Body of pancreas (tissue), 4 donors: ENCODE data around the gene TMCC2. TPM values are rescaled to one million over a fixed set of nuclear protein-coding genes. Genes with fewer than 3 reads are reported as not detected.

ENCODE experiments used
- ATAC-seq: fragments of 150-250 bp; one replicate; pipeline ENCODE4 v1.9.1; 2016
- DNase-seq, 4 donors: peaks; one replicate each; pipeline ENCODE4 v3.0.0-alpha.2; 2019
- H3K27ac ChIP-seq, 4 donors: fragments of 200-600 bp; sonication (generic); 1 replicate in 3 of 4; 2 replicates in 1 of 4; pipeline versions ENCODE4 v1.5.1 to v1.6.1; 2016 to 2019; ENCODE audit warnings: mild to moderate bottlenecking in 1 of 4, mixed read lengths in 1 of 4, moderate library complexity in 1 of 4
- H3K27me3 ChIP-seq, 2 donors: fragments of 200-600 bp; sonication (generic); one replicate each; pipeline ENCODE4 v1.6.0; 2016; ENCODE audit warnings: mild to moderate bottlenecking in 1 of 2
- H3K36me3 ChIP-seq, 2 donors: fragments of 200-600 bp; sonication (generic); replicated peaks in 1 of 2; 2 replicates each; pipeline ENCODE4 v1.5.1; 2016; ENCODE audit warnings: low read depth in 2 of 2; ENCODE audit not compliant: insufficient read depth in 1 of 2
- H3K4me1 ChIP-seq: fragments of 200-600 bp; sonication (generic); one replicate; pipeline ENCODE4 v1.6.0; 2016
- H3K4me3 ChIP-seq, 2 donors: fragments of 200-600 bp; sonication (generic); 1 replicate in 1 of 2; 2 replicates in 1 of 2; pipeline ENCODE4 v1.5.1; 2016 to 2019
- H3K9me3 ChIP-seq, 3 donors: fragments of 200-600 bp; sonication (generic); 1 replicate in 2 of 3; 2 replicates in 1 of 3; pipeline ENCODE4 v1.5.1; 2016
- POLR2A ChIP-seq, 3 donors: fragments of 450-650 bp; IDR thresholded peaks; one replicate each; pipeline ENCODE4 v1.6.1; 2016; ENCODE audit warnings: antibody characterized with exemption in 3 of 3, mild to moderate bottlenecking in 2 of 3
- WGBS, 2 donors: methylation state at CpG; one replicate each; pipeline ENCODE4 v1.1.5; 2017; 5-methylcytosine and 5-hydroxymethylcytosine counted together
- intact Hi-C: fragments of 100-400 bp; cut with DNase I; formaldehyde crosslinking; loops from one replicate; pipeline ENCODE4 v1.15.1; 2023
- total RNA-seq, 2 donors: library from RNA; depleted of rRNA; stranded (reverse); fragments of >200 nt; gene quantifications; one replicate each; pipeline ENCODE4 v1.1.0, GENCODE V29; 2016
- TF ChIP-seq, protein P1 (sequence below), 7 experiments: fragments of 450-650 bp in 4 of 7; fragments of 200-600 bp in 3 of 7; sonication (generic) in 3 of 7; IDR thresholded peaks; one replicate each; pipeline ENCODE4 v1.5.1; 2016 to 2019; ENCODE audit warnings: antibody characterized with exemption in 7 of 7

Gene TMCC2
- total RNA-seq, 2 donors from 2014 or later: 1.3 to 1.6 TPM

DNA sequence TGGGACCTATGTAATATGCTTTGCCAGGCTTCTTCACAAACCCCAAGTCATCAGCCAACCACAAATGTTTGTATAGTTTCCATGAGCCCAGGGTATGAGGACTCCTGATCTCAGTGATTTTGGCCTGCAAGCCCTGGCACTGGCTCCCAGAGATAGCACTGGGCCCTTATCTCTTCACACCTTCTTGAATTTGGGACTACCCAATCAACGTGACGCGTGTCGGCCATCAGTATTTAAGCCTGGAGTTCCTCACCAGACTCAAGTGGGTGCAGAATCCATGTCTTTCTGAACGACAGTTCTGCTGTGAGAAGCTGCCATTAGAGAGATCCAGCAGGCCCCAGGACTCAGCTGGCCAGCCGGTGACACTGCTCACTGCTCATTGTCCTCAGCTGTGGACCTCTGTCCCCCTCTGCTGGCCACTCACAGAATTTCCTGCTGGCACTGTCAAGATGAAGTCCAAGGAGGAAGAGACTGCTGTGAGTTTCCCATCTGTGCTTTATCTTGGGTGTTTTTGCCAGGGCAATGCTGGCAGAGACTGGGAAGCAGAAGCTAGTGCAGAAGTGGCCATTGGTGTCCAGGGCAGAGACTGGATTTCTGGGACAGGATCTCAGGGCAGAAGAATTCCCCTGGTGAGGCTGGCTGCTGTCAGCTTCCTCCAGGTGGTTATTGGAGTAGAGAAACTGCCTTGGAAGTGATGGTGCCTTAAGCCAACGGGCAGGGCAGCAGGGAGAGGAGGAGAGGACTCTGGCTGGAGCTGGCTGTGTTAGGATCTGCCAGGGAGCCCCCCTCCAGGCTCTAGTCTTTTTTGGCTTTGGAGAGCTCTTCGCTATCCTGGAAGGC, 28.4 kb downstream of the TMCC2 start:
- intact Hi-C loops: loop anchor here (5.0 kb wide), 1 partner anchor 274 kb away; no protein-coding TSS in a partner anchor

DNA sequence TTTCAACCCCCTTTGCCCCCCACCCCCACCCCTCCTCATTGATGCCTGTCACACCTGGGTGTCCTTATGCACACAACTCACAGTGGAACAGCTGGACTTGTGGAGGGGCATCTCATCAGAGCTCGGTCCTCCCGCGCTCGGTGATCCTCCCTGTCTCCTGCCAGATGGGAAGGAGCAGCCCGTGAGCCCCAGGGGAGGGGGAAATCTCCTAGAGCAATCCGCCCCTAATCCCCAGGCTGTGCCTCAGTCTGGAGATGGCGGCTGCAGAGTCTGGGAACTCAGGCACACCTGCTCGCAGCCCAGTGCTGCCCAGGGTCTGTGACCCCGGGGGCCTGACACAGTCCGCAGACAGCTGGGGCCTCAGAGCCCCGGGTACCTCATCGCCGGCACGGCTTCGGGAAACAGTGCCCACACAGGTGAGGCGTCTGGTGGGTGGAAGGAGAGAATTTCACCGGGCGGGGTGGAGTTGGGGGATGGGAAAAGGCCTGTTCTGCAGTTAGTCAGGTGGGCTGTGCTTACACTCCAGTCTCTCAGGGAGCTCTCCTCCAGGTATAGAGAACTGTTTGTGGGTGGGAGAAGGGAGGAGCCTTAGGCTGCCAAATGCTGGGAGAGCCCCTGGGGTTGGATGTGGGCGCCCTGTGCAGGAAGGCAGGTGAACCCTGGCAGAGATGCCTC, 29.3 kb downstream of the TMCC2 start:
- TF ChIP-seq POLR2A (IDR thresholded peaks at IDR 0.05): no peak
- TF ChIP-seq, protein P1, sequence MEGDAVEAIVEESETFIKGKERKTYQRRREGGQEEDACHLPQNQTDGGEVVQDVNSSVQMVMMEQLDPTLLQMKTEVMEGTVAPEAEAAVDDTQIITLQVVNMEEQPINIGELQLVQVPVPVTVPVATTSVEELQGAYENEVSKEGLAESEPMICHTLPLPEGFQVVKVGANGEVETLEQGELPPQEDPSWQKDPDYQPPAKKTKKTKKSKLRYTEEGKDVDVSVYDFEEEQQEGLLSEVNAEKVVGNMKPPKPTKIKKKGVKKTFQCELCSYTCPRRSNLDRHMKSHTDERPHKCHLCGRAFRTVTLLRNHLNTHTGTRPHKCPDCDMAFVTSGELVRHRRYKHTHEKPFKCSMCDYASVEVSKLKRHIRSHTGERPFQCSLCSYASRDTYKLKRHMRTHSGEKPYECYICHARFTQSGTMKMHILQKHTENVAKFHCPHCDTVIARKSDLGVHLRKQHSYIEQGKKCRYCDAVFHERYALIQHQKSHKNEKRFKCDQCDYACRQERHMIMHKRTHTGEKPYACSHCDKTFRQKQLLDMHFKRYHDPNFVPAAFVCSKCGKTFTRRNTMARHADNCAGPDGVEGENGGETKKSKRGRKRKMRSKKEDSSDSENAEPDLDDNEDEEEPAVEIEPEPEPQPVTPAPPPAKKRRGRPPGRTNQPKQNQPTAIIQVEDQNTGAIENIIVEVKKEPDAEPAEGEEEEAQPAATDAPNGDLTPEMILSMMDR (IDR thresholded peaks at IDR 0.05): no peak
- 81 to 83% methylated on average over 10 to 19 of the region's 19 CpGs for WGBS, 2 donors
- Histone ChIP-seq H3K9me3 (no peaks in the 10 kb centered on the region), H3K36me3 (no peaks in the 10 kb centered on the region), H3K4me1 (no peaks in the 10 kb centered on the region), H3K27me3 (no peaks in the 10 kb centered on the region), H3K27ac (no peak overlapping the region), H3K4me3 (no peak overlapping the region)
- intact Hi-C loops: loop anchor here (5.0 kb wide), 1 partner anchor 275 kb away; no protein-coding TSS in a partner anchor
- no peak for ATAC-seq
- no peak for DNase-seq

More for the DNA sequence above, 28.4 kb downstream of the TMCC2 start:
- H3K27ac ChIP-seq: no peak overlapping the region
- DNase-seq (peak; percentile 94 to 97 (median 94)), ATAC-seq (peak; percentile 99)
- no peaks in the 10 kb centered on the region for H3K4me1 ChIP-seq
- no peaks in the 10 kb centered on the region for H3K36me3 ChIP-seq
- no peak for TF ChIP-seq POLR2A (IDR thresholded peaks at IDR 0.05)
- TF ChIP-seq, protein P1 (IDR thresholded peaks at IDR 0.05): peak; percentile 89 to 99 (median 98)
- H3K9me3 ChIP-seq: no peaks in the 10 kb centered on the region
- WGBS, 2 donors: 19 to 29% methylated on average over 8 of the region's 8 CpGs
- no peaks in the 10 kb centered on the region for H3K27me3 ChIP-seq
- no peak overlapping the region for H3K4me3 ChIP-seq

- Histone ChIP-seq H3K27me3 (no peaks in the 10 kb centered on the region), H3K4me1 (no peaks in the 10 kb centered on the region), H3K4me3 (no peak overlapping the region), H3K36me3 (no peaks in the 10 kb centered on the region), H3K27ac (no peak overlapping the region), H3K9me3 (no peaks in the 10 kb centered on the region)
- no peak for TF ChIP-seq POLR2A (IDR thresholded peaks at IDR 0.05)
- TF ChIP-seq, protein P1 (IDR thresholded peaks at IDR 0.05): no peak
- intact Hi-C loops: loop anchor here (5.0 kb wide), 1 partner anchor 275 kb away; no protein-coding TSS in a partner anchor
- DNase-seq: no peak
- WGBS, 2 donors: 48 to 64% methylated on average over 2 of the region's 2 CpGs
- ATAC-seq: no peak
Measured at GRCh38 chr1:205257735-205258134, 30.0 kb downstream of the TMCC2 start.

DNA sequence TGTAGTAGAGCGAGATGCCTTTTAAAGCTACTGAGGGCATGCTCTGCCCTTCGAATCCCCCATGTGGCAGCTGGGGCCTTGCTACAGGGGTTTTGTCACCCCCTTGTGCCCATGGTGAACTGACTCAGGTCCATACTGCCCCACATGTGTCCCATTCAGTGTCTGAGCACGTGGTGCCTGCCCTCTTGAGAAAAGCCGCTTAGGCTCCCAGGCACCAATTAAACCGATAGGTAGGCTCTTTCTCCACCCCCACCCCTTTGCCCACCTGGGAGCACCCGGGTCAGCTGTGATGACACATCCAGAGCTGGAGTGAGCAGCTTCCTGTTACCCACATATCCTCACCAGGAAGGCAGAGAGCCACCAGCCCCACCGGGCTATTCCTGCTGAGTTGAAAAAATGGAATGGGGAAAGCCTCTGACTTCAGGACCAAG, 30.5 kb downstream of the TMCC2 start:
- Histone ChIP-seq H3K36me3 (no peaks in the 10 kb centered on the region), H3K27ac (no peak overlapping the region), H3K4me1 (no peaks in the 10 kb centered on the region), H3K4me3 (no peak overlapping the region), H3K27me3 (no peaks in the 10 kb centered on the region), H3K9me3 (no peaks in the 10 kb centered on the region)
- DNase-seq (no peak), ATAC-seq (no peak)
- TF ChIP-seq, protein P1 (IDR thresholded peaks at IDR 0.05): no peak
- TF ChIP-seq POLR2A (IDR thresholded peaks at IDR 0.05): no peak
- WGBS, 2 donors: 67 to 76% methylated on average over 6 to 7 of the region's 7 CpGs
- intact Hi-C loops: loop anchor here (5.0 kb wide), 1 partner anchor 276 kb away; no protein-coding TSS in a partner anchor
